Measurements from ENCODE around the gene MOB2.

MOB2 gene

DNA sequence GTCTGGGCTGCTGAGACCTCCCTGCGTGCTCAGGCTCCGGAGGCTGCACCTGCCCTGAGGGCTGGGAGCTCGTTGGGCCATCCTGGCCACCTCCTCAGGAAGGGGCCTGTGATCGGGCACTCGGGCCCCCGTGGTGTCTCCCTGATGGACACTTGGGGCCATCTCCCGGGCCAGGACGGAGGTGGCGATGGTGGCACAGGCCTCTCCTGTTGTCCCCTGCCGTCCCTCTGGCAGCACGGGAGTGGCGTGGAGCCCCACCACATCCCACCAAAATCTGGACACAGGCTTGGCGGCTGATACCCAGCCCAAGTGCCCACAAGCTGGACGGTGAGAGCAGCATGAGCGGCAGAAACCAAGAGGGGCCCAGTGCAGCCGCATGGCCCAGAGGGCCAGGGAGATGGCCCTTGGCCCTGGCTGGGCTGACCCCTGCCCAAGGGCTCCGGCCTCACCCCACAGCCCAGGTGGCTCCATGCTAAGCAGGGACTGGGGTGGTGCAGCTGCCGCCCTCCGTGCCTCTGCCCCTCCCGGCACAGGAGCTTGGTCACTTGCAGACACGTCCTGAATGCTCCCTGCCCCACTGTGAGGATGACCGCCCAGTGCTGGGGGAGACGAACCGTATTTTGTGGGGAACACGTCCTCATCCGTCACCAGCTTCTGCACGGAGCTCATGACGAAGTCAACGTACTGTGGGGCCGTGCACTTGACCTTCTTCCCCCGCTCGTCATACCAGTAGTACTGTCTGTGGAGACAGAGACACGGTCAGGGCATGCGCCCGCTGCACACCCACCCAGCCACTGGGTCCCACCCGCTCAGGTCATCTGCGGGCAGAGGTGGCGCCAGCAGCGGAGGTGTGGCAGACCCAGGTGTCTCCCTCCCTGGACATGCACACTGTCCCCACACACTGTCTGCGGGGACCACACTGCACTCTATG lies 15.6 kb downstream of the MOB2 start:
- DNase-seq (ENCODE audit: low spot score) = no peak

DNA sequence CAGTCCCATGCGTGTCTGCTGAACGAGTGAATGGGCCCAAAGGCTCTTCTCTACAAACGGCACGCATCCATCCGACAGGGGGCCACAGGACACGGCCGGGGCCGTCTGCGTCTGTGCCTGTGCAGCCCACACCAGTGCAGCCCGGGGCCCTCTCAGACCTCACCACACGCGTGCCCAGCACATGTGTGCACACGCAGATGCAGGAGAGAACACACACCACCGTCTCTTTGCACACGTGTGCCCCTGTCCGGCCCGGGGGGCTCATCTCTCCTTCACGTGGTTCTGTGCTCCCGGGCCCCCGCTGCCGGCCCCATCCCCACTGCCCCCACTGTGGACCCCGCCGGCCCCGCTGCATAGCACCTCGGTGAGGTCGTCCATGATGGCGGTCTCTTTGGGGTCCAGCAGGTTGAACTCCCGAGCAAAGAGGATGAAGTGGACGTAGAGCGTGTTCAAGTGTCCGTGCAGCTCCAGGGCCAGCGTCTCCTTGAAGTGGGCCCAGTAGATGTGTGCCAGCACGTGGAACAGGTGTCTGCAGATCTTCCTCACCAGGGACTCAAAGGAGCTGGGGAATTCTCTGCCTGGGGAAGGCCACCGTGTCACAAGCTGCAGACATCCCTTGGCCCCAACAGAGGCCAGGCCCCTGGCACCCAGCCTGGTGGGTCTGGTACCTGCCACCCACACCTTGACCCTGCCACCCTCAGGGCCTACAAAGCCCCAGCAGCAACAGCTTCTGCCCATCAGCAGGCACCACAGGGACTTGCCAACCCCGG lies 16.5 kb downstream of the MOB2 start:
- no peak for DNase-seq (ENCODE audit: low spot score)

DNA sequence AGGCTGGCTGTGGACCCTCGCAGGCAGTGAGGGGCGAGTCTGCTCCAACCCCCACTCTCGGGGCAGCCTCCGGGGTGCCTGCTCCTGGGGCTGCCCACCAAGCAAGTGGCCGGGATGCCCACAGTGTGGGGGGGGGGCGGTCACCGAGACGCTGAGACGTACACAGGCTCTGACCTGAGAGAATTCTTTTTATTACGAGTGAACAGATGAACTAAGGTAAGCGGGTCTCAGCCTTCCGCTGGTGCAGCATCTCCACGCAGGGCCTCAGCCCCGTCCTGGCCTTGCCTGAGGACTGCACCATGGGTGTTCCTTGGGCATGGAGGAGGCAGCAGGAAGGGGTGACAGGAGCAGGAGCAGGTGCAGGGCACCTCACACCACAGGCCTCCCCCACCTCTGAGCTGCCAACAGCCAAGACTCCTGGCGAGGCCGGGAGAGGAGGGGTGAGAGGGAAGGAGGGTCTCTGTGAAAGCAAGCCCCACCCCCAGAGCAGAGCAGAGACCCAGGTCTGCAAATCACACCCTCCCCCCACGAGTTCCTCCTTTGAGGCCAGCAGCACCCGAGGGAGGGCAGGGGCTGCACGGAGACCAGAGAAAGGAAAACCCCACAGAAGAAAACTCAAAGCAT lies 17.2 kb downstream of the MOB2 start:
- DNase-seq (ENCODE audit: low spot score) = no peak

DNA sequence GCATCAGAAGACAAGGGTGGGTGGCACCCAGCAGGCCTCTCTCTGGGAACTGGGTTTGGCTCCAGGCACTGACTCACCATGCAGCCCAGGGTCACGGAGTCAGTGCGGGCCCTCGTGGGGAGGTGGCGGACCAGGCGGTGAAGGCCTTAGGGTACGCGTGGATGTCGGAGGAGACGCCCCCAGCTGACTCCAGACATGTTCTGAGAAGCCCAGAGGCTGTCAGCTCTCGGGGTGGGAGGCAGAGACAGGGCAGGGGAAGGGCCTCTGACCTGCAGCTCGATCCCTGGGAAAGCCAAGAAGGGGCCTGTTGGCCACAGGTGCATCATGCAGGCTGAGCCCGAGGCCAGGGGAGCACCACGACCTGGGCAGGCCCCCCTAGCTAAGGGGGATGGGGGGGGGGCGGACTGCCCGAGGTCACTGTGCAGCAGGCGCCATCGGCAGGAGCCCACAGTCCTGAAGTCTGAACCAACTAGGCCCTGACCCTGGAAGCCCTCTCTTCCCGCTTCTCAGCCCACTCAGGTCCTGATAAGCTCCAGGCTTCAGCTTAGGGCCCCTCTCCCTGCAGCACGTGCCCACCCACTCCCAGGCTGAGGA lies 18.0 kb downstream of the MOB2 start:
- no peak for DNase-seq (ENCODE audit: low spot score)

DNA sequence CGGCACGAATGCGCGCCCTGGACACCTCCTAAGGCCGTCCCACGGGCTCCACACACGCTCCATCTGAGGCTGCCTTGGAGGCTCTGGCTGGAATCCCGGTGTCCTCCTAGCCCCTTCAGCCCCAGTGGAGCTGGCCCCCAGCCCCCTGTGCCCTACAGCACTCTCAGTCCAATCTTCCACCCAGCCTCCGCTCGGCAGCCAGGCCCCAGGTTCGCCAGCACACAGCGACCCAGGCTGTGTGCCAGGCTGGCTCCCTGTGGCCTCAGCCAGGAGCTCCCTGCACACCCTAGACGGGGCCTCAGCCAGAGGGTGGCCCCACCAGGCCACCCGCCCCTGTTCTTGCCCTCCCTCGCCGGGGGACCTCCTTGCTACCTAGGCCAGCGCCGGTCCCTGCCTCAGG lies 18.6 kb downstream of the MOB2 start:
- DNase-seq (ENCODE audit: low spot score) = no peak

DNA sequence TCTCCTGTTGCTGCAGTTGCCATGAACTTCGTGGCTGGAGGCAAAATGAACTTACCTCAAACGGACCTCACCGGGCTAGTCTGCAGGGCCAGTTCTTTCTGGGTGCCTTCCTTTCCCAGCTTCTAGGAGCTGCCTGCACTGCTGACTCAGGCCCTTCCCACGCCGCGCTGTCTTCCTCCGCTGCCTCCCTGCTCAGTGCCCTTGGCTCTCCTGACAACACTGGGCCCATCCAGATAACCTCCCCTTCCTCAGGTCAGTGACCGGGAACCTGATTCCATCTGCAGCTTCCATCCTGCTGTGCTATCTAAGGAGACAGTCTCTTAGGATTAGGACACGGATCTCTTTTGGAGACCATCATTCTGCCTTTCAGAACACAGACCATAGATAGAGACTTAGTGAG lies 19.3 kb downstream of the MOB2 start:
- no peak for DNase-seq (ENCODE audit: low spot score)

DNA sequence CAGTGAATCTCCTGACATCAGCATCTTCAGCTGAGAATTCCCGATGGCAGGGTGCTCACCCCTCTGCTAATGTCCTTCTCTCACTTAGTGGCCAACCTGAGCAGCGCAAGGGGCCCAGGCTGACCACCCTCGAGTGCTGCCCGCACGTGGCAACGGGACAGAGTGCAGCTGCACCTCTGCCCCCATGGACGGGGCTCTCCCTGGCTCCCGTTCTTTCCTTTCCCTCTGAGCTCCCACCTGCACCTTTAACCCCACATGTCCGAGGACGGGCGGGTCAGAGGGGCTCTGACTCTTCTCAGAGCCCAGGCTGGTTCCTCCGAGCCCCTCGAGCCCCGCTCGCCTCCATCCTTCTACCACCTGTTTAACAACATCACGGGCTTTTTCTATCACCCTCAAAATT lies 19.8 kb downstream of the MOB2 start:
- DNase-seq (ENCODE audit: low spot score) = no peak

DNA sequence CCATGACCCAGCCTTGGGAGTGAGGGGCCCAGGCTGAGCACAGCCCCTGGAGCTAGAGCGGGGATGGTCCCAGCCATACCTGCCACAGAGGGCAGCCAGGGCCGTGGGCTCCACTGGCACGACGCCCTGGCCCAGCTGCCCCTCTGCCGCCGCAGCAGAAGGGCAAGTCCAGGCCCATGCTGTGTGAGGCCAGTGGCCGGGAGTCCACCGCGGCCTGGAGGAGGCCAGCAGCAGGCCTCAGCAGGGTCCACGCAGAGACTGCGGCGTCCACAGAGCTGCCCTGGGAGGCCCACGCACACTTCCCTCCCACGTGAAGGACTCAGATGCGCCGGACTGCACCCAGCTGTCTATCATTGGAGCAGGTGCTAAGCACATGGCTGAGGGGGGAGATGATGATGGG lies 23.5 kb downstream of the MOB2 start:
- no peak for DNase-seq (ENCODE audit: low spot score)

DNA sequence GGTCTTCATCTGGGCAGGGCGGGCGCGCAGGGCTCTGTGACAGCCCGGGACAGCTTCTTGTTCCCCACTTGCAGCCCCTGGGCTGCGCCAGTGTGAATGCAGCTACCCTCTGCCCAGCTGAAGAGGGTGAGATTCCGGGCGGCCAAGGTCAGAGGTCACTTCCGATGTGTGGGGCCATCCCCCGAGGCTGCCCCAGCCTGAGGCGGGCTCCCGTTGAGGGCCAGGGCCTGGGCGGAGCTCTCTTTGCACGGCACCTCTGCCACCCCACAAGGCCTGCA lies 23.9 kb downstream of the MOB2 start:
- DNase-seq (ENCODE audit: low spot score) = no peak

DNA sequence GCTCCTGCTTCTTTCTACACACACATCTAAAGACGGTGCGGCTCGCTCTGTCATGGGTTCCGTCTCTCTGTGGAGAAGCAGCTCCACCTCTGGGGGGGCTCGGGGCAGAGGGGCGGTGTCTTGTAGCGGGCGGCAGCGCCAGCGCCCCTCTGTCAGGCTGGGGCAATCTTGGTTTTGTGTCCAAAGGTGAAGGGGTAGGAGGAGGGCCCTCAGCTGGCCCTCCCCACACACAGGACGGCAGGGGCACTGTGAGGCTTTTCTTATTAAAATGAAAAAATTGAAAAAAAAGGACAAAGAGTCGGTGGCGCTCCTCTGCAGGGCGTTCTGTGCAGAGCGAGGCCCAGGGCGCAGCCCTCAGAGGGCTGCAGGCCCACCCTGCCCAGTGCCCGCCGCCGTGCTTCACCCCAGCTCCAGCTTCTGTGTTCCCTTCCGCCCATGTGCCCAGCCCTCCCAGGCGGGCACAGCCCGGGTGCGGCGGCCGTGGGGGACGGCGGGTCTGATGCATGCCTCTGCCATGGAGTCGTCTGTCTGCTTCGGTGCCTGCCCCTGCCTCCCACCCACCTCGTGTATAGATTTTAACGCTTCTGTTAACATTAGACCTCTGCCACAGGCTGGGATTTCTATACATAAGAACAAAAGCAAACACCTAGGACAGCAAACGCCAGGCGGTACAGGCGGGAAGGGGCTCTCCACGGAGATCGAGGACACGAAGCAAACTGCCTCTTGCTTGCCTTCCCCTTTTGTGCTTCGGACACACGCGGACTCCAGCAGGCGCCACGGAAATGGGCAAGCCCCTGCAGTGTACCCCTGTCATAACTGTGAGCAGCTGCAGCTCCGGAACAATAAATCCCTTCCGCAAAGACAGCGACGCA lies 24.5 kb downstream of the MOB2 start:
- no peak for DNase-seq (ENCODE audit: low spot score)

DNA sequence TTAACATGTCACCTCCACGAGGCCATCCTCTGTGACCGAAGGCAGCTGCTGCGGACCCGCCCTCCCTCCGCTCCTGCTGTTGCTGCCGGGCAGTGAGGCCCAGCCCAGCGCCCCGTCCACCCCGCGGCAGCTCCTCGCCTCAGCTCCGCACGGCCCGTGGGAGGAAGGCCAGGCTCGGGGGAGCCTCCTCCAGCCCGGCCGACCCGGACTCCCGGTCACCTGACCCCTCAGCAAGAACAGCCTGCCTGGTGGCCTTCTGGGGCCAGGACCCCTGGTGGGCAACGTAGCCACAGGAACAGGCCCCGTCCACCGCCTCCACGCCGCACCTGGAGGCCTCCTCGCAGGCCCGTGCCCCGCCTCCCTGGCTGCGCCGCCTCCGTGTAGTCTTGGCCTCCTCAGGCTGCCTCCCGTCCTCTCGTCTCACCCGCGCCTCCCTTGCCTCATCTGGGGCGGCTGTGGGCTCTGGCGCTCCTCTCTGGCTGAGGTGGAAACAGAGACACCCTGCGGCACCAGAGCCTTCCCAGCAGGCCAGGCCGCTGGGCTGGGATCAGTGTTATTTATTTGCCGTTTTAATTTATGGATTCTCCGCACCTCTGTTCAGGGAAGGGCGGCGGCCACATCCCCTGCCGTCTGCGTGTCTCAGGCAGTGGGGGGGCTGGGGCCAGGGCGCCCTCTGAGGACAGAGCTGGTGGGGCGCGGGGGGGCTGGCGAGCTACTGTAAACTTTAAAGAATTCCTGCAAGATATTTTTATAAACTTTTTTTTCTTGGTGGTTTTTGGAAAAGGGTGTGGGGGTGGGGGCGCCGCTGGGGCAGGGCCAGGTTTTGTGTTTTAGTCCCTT lies 25.4 kb downstream of the MOB2 start:
- no peak for DNase-seq (ENCODE audit: low spot score)

DNA sequence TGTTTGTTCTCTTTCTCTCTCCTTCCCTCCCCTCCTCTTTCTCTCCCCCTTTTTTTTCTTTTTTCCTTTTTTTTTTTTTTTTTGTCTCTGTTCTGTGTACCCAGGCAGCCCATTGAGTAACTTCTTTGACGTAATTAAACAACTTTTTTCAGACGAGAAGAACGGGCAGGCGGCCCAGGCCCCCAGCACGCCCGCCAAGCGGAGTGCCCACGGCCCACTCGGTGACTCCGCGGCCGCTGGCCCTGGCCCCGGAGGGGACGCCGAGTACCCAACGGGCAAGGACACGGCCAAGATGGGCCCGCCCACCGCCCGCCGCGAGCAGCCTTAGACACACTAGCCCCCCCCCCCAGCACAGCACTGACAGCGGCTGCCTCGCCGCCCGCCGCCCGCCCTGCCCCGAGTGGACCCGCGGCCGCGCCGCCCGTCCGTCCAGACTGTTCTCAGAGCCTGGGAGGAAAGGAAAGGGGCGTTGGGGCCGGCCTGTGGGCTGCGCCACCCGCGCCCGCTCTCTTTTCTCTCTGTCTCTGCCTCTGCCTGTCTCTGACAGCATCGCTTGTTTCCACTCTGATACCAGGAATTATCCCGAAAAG lies 26.1 kb downstream of the MOB2 start:
- DNase-seq (ENCODE audit: low spot score) = no peak

DNA sequence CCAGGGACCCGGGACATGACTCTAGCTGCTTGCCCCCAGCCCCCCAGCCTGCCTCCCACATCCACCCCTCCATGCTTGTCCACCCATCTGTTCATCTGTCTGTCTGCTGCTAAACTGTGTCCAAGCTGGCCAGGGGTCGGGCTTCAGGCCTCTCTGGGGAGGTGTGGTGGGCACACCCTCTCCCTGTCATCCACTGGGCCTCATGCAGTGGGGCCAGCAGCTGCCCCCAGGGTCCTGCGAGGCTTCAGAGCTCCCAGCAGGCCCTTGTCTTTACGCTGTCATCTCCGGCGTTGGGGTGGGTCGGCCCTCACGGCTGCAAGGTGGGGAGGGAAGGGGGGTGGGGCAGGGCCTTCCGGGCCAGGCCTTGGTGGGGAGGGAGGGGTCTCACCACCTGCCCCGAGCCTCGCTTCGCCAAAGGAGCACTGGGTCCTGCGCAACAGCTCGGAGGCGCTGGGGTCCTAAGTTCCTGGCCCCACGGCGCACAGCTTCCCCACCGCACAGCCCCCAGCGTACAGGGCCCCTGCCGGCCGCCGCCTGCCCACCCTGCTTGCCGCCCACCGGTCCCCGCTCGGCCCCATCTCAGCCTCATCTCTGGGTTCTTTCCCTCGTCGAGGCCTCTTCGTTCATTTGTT lies 26.7 kb downstream of the MOB2 start:
- no peak for DNase-seq (ENCODE audit: low spot score)

DNA sequence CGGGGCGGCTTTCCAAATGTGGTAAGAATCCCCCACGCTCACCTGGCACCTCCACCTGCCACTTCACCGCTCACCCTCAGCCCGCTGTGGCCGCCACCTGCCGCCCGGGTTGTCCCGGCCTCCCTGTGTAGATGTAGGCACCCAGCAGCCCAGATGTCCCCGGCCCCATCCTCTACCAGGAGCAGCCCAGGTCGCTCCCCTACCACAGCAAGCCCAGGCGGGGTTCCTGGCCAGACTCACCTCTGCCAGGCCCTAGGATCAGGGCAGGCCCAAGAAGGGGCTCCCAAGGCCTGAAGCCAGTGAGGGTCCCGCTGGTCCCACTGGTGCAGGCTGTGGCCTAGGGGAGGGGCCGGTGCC lies 27.4 kb downstream of the MOB2 start:
- no peak for DNase-seq (ENCODE audit: low spot score)

DNA sequence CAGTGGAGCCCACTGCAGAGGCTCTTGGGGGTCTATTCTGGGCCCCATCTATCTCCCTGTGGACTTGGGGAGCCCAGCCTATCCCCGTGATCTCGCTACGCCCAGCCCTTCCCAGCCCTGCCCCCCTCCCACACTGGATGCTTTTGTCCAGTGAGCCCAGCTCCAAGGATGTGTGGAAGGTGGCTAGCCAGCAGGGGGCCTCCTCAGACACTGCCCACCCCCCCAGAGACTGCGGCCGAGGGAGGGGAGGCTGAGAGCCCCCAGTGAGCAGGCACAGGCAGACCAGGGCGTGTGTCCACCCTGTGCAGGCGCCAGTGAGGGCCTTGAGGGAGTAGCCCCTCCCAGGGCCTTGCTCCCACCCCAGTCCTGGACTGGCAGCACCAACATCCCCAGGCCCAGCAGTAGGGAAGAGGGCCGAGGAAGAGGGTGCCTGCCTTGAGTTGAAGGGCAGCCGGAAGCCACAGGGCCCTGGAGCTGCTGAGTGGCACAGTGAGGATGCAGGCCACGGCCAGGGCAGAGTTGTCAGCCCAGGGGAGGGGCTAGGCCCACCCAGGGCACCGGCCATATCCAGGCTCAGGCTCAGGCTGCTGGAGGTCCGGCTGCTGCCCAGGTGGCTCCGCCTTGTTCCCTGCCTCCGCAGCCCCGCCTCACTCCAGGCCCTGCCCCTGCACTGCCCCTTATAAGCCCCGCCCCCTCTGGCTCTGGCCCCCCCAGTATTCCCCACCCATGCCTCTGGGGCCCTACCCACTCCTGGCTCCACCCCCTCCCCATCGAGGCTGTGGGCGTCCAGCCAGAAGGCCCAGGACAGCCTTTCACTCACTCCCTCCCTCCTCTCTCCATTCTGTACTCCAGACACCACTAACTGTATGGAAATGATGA lies 28.0 kb downstream of the MOB2 start:
- no peak for DNase-seq (ENCODE audit: low spot score)

DNA sequence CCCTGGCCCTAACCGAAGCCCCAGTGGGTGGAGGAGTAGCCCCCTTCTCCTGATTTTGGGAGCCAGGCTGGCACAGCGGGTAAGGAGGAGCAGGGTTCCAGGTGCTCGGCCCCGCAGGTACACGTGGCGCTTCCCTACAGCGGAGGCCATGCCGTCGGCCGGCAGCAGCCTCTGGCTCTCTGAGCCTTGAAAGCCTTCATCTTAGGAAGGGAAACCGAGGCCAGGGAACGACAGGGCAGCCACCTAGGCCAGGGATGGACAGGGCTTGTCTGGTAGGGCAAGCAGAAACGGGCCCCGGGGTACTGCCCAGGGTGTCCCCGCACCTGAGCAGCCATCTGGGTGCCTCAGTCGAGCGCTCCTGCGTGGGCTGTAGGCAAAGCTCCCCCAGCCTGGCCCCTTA lies 28.7 kb downstream of the MOB2 start:
- DNase-seq (ENCODE audit: low spot score) = no peak

DNA sequence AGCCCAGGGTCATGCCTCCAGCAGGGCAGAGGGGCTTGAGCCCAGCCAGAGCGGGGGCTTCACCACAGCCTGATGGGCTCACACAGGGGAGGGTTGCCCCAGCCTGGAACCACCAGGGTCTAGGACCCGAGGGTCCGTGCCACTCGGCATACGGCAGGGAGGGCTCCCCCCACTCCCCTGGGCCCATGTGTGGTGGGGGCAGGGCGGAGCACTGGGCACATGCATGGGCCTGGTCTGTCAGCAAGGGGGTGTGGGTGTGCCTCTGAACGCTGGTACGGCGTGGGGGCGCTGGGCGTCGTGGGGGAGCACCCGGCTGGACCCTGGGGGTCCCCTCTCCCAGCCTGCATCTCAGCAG lies 29.3 kb downstream of the MOB2 start:
- no peak for DNase-seq (ENCODE audit: low spot score)

DNA sequence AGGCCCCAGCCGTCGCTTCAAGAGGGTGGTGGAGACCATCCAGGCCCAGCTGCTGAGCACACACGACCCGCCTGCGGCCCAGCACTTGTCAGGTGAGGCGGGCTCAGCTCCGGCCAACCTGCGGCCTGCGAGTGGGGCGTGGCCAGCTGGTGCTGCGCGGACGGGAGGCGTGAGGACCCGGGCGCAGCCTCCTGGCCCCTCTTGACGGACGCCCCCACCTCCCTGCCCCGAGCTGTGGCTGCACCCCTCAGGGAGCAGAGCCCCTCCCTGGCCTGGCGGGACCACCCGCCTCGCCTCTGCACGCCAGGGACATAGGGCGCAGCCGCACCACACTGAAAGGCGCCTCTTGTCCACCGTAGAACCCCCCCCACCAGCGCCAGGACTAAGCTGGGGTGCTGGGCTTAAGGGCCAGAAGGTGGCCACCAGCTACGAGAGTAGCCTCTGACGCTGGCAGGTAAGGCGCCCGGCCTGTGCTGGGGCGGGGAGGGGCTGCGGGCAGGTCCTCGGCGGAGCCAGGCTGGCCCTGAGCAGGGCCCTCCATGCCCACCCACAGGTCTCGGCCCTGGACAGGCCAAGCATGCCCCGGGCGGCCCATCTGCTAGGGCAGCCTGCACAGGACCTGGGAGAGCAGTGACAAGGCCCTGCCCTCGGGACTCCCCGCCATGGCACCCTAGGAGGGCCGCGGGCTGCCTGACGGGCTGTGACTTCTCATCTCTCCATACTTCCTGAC lies 29.8 kb downstream of the MOB2 start:
- DNase-seq (ENCODE audit: low spot score) = no peak

DNA sequence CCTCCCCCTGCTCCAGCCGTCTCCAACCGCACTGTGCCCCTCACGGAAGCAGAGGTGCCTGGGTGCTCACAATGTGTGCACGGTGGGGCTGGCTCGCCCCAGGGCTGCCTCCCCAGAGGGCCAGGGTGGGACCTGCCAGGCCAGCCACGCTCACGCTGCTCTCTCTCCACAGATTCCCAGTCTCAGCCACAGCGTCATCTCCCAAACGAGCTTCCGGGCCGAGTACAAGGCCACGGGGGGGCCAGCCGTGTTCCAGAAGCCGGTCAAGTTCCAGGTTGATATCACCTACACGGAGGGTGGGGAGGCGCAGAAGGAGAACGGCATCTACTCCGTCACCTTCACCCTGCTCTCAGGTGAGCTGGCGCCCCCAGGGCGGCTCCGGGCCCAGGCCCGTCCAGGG lies 30.4 kb downstream of the MOB2 start:
- DNase-seq (ENCODE audit: low spot score) = no peak
